Naive thymus-derived CD4-positive, alpha-beta T cell (primary cell): ENCODE measurements around the gene GUCY1B1. TPM values are rescaled to one million over a fixed set of nuclear protein-coding genes. Genes with fewer than 3 reads are reported as not detected.

Experiments
- ATAC-seq: fragments of 150-1000 bp; cut with Tn5 transposase; 2 replicates; pipeline ENCODE4 v1.10.0; 2021; ENCODE audit warnings: mild to moderate bottlenecking, moderate library complexity
- CTCF ChIA-PET: fragments of 350-600 bp; sonication (Branson Sonifier 250); formaldehyde crosslinking; loops from one replicate; lab custom pipeline; 2021; ENCODE audit warnings: antibody characterized with exemption; lab: Charles Lee
- POLR2A ChIA-PET: fragments of 350-600 bp; sonication (Branson Sonifier 250); formaldehyde crosslinking; loops from one replicate; lab custom pipeline; 2021; ENCODE audit warnings: antibody characterized with exemption, inconsistent platforms; lab: Charles Lee
- DNase-seq, 9 donors: peaks; one replicate each; pipeline versions ENCODE4 v3.0.0 to v3.0.0-alpha.2; 2020 to 2022; ENCODE audit warnings: mixed read lengths in 1 of 9
- H3K27ac ChIP-seq: one replicate; pipeline ENCODE4 v1.7.0; 2013; ENCODE audit warnings: mild to moderate bottlenecking, low read depth, low read length, moderate library complexity
- H3K27me3 ChIP-seq, 2 donors: one replicate each; pipeline ENCODE4 v1.7.0; 2013; ENCODE audit warnings: low read length in 2 of 2, mild to moderate bottlenecking in 2 of 2, moderate library complexity in 2 of 2; ENCODE audit not compliant: control insufficient read depth in 2 of 2, insufficient read depth in 2 of 2
- H3K36me3 ChIP-seq, 3 experiments: 1 replicate in 2 of 3; 2 replicates in 1 of 3; pipeline ENCODE4 v1.7.0; 2013; ENCODE audit warnings: low read length in 3 of 3, mild to moderate bottlenecking in 3 of 3, moderate library complexity in 1 of 3; ENCODE audit not compliant: insufficient read depth in 3 of 3, control insufficient read depth in 2 of 3
- H3K4me1 ChIP-seq, 2 donors: one replicate each; pipeline ENCODE4 v1.7.0; 2013; ENCODE audit warnings: low read length in 2 of 2, mild to moderate bottlenecking in 2 of 2, moderate library complexity in 1 of 2; ENCODE audit not compliant: control insufficient read depth in 2 of 2, insufficient read depth in 2 of 2
- H3K4me3 ChIP-seq: 2 replicates; pipeline ENCODE4 v1.7.0; 2013; ENCODE audit warnings: mild to moderate bottlenecking, low read length
- H3K9me3 ChIP-seq, 3 experiments: 1 replicate in 2 of 3; 2 replicates in 1 of 3; pipeline ENCODE4 v1.7.0; 2013; ENCODE audit warnings: low read length in 3 of 3; ENCODE audit not compliant: control insufficient read depth in 2 of 3
- H3K27ac Mint-ChIP-seq, 9 donors: one replicate each; pipeline ENCODE4 v1.8.0; 2020 to 2022; ENCODE audit warnings: mixed read lengths in 9 of 9, mild to moderate bottlenecking in 8 of 9, moderate library complexity in 5 of 9, inconsistent platforms in 2 of 9
- H3K27me3 Mint-ChIP-seq, 5 donors: one replicate each; pipeline ENCODE4 v1.8.0; 2021 to 2022; ENCODE audit warnings: mixed read lengths in 5 of 5, mild to moderate bottlenecking in 1 of 5
- H3K36me3 Mint-ChIP-seq, 5 donors: one replicate each; pipeline ENCODE4 v1.8.0; 2020 to 2022; ENCODE audit warnings: mixed read lengths in 5 of 5, mild to moderate bottlenecking in 3 of 5, inconsistent platforms in 1 of 5
- H3K4me1 Mint-ChIP-seq, 7 donors: one replicate each; pipeline ENCODE4 v1.8.0; 2020 to 2022; ENCODE audit warnings: mixed read lengths in 7 of 7, mild to moderate bottlenecking in 3 of 7, inconsistent platforms in 1 of 7
- H3K4me3 Mint-ChIP-seq, 10 donors: one replicate each; pipeline ENCODE4 v1.8.0; 2020 to 2022; ENCODE audit warnings: mild to moderate bottlenecking in 10 of 10, mixed read lengths in 10 of 10, moderate library complexity in 6 of 10, inconsistent platforms in 2 of 10
- H3K9me3 Mint-ChIP-seq, 11 donors: one replicate each; pipeline ENCODE4 v1.8.0; 2020 to 2022; ENCODE audit warnings: mixed read lengths in 11 of 11, mild to moderate bottlenecking in 4 of 11, inconsistent platforms in 1 of 11, moderate library complexity in 1 of 11
- intact Hi-C, 2 donors: fragments of 100-400 bp; cut with micrococcal nuclease; formaldehyde crosslinking; loops; one replicate each; pipeline ENCODE4 v1.15.1; 2023
- polyA plus RNA-seq, 2 donors: library from polyadenylated mRNA; unstranded; fragments of 300-500 nt; fragmentation: Illumina TruSeq; gene quantifications; one replicate each; pipeline ENCODE4 v1.2.3, GENCODE V29; 2021
- total RNA-seq, 6 experiments: library from RNA in 5 of 6; stranded (reverse) in 5 of 6; gene quantifications; 1 replicate in 5 of 6; 2 replicates in 1 of 6; pipeline ENCODE4 v1.2.3 and lab custom pipeline; 2021 to 2026

The GUCY1B1 gene
- total and polyA plus RNA-seq, 7 experiments from 2014 or later: 0.22 to 1.7 (median 0.29) TPM; not detected in 4

DNA sequence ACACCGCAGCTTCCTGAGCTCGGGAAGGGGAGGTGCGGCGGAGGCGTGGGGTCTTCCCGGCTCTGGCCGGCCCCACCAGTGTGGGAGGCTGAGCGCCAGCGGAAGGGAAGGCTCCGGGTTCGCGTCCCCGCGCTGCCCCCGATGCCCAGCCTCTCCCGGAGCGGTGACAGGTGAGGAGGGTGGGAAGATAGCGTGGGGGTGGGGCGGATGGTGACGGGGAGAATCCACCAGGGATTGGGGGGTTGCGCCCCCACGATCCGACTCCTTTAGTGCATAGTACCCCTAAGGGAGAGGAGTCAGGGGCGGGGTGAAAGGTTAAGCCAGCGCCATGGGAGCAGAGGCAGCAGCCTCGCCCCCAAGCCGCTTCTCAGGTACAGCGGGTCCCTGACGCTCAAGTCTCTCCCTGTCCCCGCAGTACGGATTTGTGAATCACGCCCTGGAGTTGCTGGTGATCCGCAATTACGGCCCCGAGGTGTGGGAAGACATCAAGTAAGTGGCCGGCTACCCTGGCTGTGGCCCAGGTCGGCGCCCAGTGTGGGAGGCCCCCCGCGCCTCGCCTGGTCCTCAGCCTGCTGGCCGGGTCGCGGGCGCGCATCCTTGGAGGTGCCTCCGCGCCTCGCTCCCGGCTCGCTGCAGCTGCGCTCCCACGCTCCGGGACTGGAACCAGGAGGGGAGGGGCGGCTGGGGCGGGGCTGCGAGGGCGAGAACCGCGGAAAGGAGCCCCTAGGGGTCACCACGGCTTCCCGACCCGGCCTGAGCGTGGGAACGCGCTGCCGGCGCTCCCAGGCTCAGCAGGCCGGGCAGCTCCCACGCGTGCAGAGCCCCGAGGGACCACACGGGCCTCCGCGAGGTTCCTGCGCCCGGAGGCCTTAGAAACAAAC is 791 bp downstream of the GUCY1B1 start:
- Mint-ChIP-seq H3K4me3 (peak overlapping the region in 9 of 10 donors; percentile 28 to 79 (median 66)), H3K27me3 (peaks cover 17 to 46% (median 32%) of the 10 kb centered on the region in 5 donors), H3K27ac (no peak overlapping the region), H3K9me3 (peaks cover 0 to 10% (median 0%) of the 10 kb centered on the region in 11 donors), H3K4me1 (peaks cover 6 to 14% (median 10%) of the 10 kb centered on the region in 7 donors), H3K36me3 (peaks cover 0 to 2% (median 0%) of the 10 kb centered on the region in 5 donors)
- CTCF ChIA-PET: interaction anchor here (0.6 kb wide), 1 partner anchor 231 kb away, joined by 4 read pairs; no protein-coding TSS in a partner anchor
- H3K4me1 ChIP-seq: no peaks in the 10 kb centered on the region
- DNase-seq (peak in 3 of 9 donors; percentile 7 to 23 (median 8)), ATAC-seq (no peak)
- no peaks in the 10 kb centered on the region for H3K9me3 ChIP-seq
- intact Hi-C loops: loop anchor here in 1 of 2 donors (5.0 kb wide), 1 partner anchor 382 kb away; the partner anchor contains the start of gene MAP9
- no peak overlapping the region for H3K4me3 ChIP-seq
- no peak overlapping the region for H3K27ac ChIP-seq
- POLR2A ChIA-PET: no interaction called here
- H3K27me3 ChIP-seq: peaks cover 0 to 10% of the 10 kb centered on the region in 2 donors
- H3K36me3 ChIP-seq: no peaks in the 10 kb centered on the region

DNA sequence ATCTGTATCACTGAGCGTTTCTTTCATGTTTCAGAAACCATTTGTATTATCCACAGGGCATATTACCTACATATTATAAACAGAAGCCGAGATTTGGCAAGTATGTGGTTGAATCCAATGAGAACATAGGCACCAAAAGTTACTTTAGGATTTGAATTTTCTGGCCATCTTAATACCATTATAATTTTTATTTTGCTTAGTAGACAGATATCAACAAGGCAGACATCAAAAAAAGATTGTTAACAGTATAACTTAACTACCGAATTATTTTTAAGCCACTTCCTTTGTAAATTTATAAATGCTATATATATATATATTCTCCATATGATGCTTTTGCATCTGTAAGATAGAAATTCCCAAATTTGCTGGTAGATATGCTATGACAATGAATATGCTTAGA is 2.2 kb downstream of the GUCY1B1 start:
- intact Hi-C loops: no loop called here
- H3K4me1 ChIP-seq: no peaks in the 10 kb centered on the region
- DNase-seq: no peak
- H3K27me3 ChIP-seq: peaks cover 0 to 10% of the 10 kb centered on the region in 2 donors
- Mint-ChIP-seq H3K36me3 (peaks cover 0 to 2% (median 0%) of the 10 kb centered on the region in 5 donors), H3K27ac (no peak overlapping the region), H3K4me1 (peaks cover 6 to 14% (median 10%) of the 10 kb centered on the region in 7 donors), H3K27me3 (peaks cover 17 to 41% (median 34%) of the 10 kb centered on the region in 5 donors), H3K4me3 (peak overlapping the region in 4 of 10 donors; percentile 40 to 67 (median 54)), H3K9me3 (peaks cover 0 to 10% (median 0%) of the 10 kb centered on the region in 11 donors)
- ChIA-PET POLR2A (no interaction called here), CTCF (no interaction called here)
- H3K9me3 ChIP-seq: no peaks in the 10 kb centered on the region
- H3K36me3 ChIP-seq: no peaks in the 10 kb centered on the region
- H3K27ac ChIP-seq: no peak overlapping the region
- no peak overlapping the region for H3K4me3 ChIP-seq
- no peak for ATAC-seq

DNA sequence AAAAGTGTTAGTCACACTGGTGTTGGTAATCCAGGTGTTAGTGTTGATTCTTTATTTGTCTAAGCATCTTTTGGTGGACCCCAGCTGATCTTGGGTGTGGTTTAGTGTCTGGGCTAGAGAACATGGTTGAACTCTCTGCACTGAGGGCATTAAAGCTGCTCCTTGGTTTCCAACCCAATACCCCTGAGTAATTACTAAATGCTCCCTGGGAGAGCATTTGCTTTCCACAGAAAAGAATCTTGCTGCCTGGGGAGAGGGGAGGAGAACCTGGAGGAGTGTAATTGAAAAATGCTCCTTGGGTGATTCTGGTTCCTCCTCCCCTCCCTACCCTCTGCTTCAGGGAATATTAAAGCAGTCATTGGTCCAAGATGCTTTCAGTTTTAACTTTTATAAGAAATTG is 3.1 kb downstream of the GUCY1B1 start:
- no peak overlapping the region for H3K27ac Mint-ChIP-seq
- Histone ChIP-seq H3K27me3 (peaks cover 0 to 10% of the 10 kb centered on the region in 2 donors), H3K36me3 (no peaks in the 10 kb centered on the region), H3K4me3 (no peak overlapping the region), H3K9me3 (no peaks in the 10 kb centered on the region), H3K27ac (no peak overlapping the region), H3K4me1 (no peaks in the 10 kb centered on the region)
- ChIA-PET CTCF (interaction anchor here (0.8 kb wide), 1 partner anchor 14 kb away, joined by 3 read pairs; no protein-coding TSS in a partner anchor), POLR2A (no interaction called here)
- H3K4me3 Mint-ChIP-seq: no peak overlapping the region
- peaks cover 17 to 35% (median 29%) of the 10 kb centered on the region in 5 donors for H3K27me3 Mint-ChIP-seq
- intact Hi-C loops: no loop called here
- peaks cover 0 to 8% (median 0%) of the 10 kb centered on the region in 11 donors for H3K9me3 Mint-ChIP-seq
- DNase-seq: no peak
- peaks cover 6 to 14% (median 10%) of the 10 kb centered on the region in 7 donors for H3K4me1 Mint-ChIP-seq
- peaks cover 0 to 2% (median 0%) of the 10 kb centered on the region in 5 donors for H3K36me3 Mint-ChIP-seq
- no peak for ATAC-seq

DNA sequence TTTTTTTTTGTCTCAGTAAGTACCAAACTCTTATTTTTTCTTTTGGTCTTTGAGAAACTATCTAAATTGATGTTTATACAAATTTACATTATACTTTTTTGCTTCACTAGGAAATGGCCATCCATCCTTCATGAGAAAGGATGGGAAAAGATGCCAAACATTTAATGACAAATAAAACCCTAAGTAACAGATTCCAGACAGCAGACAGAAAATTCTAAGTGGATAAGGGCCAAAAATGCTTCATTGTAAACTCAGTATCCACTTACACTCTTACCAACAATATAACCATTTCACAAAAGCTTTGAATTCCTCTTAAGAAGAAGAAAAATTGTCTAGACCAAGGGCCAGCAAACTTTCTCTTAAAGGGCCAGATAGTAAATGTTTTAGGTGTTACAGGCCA is 3.5 kb downstream of the GUCY1B1 start:
- H3K27me3 ChIP-seq: peaks cover 0 to 10% of the 10 kb centered on the region in 2 donors
- ATAC-seq (no peak), DNase-seq (no peak)
- intact Hi-C loops: no loop called here
- no peaks in the 10 kb centered on the region for H3K9me3 ChIP-seq
- peaks cover 5 to 14% (median 10%) of the 10 kb centered on the region in 7 donors for H3K4me1 Mint-ChIP-seq
- H3K27ac ChIP-seq: no peak overlapping the region
- H3K4me3 Mint-ChIP-seq: no peak overlapping the region
- H3K36me3 Mint-ChIP-seq: peaks cover 0 to 2% (median 0%) of the 10 kb centered on the region in 5 donors
- no peak overlapping the region for H3K4me3 ChIP-seq
- peaks cover 0 to 5% (median 0%) of the 10 kb centered on the region in 11 donors for H3K9me3 Mint-ChIP-seq
- H3K4me1 ChIP-seq: no peaks in the 10 kb centered on the region
- H3K36me3 ChIP-seq: no peaks in the 10 kb centered on the region
- CTCF ChIA-PET: no interaction called here
- H3K27me3 Mint-ChIP-seq: peaks cover 17 to 34% (median 27%) of the 10 kb centered on the region in 5 donors
- POLR2A ChIA-PET: no interaction called here
- H3K27ac Mint-ChIP-seq: no peak overlapping the region

DNA sequence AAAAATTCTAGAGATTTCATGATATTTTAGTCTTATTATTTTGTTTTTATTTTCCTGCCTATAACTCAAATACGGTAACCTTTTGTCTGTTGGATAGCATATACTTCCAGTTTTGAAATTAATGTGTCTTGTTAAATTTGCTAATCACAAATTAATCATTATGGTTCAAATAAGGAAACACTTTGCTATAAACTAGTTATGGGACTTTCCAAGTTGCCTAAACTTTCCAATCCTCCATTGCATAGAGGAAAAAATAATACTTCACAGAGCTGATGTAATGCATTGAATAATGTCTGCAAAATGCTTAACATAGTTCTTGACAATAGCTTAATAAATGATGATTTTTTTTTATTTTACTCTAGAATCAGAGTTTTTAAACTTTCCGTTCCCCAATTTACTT is 4.7 kb downstream of the GUCY1B1 start:
- no peak overlapping the region for H3K27ac Mint-ChIP-seq
- no peak overlapping the region for H3K4me3 ChIP-seq
- no peaks in the 10 kb centered on the region for H3K4me1 ChIP-seq
- intact Hi-C loops: no loop called here
- no peaks in the 10 kb centered on the region for H3K36me3 ChIP-seq
- no peak for DNase-seq
- peaks cover 3 to 9% (median 7%) of the 10 kb centered on the region in 7 donors for H3K4me1 Mint-ChIP-seq
- ChIA-PET CTCF (no interaction called here), POLR2A (no interaction called here)
- H3K27me3 ChIP-seq: peaks cover 0 to 4% of the 10 kb centered on the region in 2 donors
- peaks cover 8 to 27% (median 18%) of the 10 kb centered on the region in 5 donors for H3K27me3 Mint-ChIP-seq
- H3K27ac ChIP-seq: no peak overlapping the region
- H3K9me3 ChIP-seq: no peaks in the 10 kb centered on the region
- peaks cover 0 to 1% (median 0%) of the 10 kb centered on the region in 11 donors for H3K9me3 Mint-ChIP-seq
- ATAC-seq: no peak
- H3K4me3 Mint-ChIP-seq: no peak overlapping the region
- H3K36me3 Mint-ChIP-seq: peaks cover 0 to 2% (median 0%) of the 10 kb centered on the region in 5 donors

DNA sequence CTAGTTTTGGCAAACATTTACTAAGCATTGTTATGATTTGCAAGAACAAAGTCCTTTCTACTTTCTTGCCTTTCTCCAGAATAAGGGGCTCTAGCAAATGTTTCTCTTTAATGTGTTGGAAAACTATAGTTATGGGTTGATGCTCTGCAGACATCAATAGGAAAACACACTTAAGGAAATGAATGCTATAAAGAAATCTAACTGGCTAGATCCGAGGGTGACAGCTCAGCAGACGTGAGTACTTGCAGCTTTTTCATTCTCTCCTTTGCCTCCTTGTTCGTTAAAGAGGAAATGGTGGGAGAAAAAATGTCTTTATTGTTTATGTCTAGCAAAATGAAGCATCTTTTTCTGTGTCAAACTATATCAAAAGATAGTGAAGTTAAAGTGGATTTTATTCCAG is 6.3 kb downstream of the GUCY1B1 start:
- no peak overlapping the region for H3K27ac Mint-ChIP-seq
- ChIA-PET CTCF (no interaction called here), POLR2A (no interaction called here)
- H3K9me3 Mint-ChIP-seq: peaks cover 0 to 1% (median 0%) of the 10 kb centered on the region in 11 donors
- peaks cover 0 to 4% of the 10 kb centered on the region in 2 donors for H3K27me3 ChIP-seq
- ATAC-seq (no peak), DNase-seq (no peak)
- no peaks in the 10 kb centered on the region for H3K36me3 ChIP-seq
- no peaks in the 10 kb centered on the region for H3K9me3 ChIP-seq
- H3K4me1 ChIP-seq: no peaks in the 10 kb centered on the region
- H3K4me3 Mint-ChIP-seq: no peak overlapping the region
- H3K27me3 Mint-ChIP-seq: peaks cover 7 to 28% (median 16%) of the 10 kb centered on the region in 5 donors
- intact Hi-C loops: no loop called here
- H3K4me1 Mint-ChIP-seq: peaks cover 0 to 7% (median 5%) of the 10 kb centered on the region in 7 donors
- H3K27ac ChIP-seq: no peak overlapping the region
- H3K36me3 Mint-ChIP-seq: peaks cover 0 to 2% (median 0%) of the 10 kb centered on the region in 5 donors
- H3K4me3 ChIP-seq: no peak overlapping the region
